ENCODE data around the gene MSI2. TPM values are rescaled to one million over a fixed set of nuclear protein-coding genes. Genes with fewer than 3 reads are reported as not detected.

The MSI2 gene
- total RNA-seq, 2 donors from 2014 or later = 88.3 to 114 TPM

DNA sequence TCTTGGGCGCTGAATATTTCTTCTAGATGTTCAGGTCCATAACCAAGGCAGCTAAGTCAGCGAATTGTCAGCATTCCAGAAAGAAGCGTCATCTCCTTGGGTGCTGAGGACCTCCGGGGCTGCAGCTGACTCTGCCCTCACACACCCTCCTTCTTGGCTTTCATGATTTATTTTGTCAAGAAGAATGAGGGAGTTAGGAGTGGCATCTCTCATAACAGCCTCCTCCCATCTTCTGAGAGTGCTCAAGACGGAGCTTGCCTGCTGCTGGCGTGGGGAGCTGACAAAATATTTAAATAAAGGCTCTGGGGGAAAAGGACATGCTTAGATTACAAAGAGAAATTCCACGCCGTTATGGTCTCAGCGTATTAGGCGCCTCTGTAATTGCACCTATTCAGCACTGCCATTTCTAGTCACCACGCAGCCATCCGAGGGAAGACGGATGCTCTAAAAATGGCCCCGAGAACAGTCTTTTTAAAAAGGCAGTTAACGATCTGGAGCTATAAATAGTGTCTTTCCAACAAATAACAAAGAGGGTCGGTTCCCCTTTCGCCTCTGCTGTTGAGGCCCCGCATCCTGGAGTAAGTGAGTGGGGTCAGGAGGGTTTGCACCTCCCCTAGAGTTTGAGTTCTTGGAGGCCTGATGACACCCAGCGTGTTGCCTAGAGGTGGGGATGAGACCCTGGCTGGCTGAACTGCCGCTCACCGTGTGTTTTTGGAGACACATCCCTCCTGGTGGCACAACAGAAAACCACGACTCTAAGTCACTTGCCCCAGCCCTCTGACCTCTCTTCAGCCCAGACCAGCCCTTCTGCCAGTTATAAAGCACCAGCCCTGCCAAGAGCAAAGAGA is 301.7 kb downstream of the MSI2 start:
- Mint-ChIP-seq H3K36me3 (ENCODE audit: low read depth) (peaks cover 12% of the 10 kb centered on the region), H3K9me3 (no peaks in the 10 kb centered on the region), H3K27me3 (ENCODE audit: insufficient read depth) (no peaks in the 10 kb centered on the region), H3K27ac (peak overlapping the region; percentile 52), H3K4me1 (peaks cover 65% of the 10 kb centered on the region), H3K4me3 (no peak overlapping the region)
- no peaks in the 10 kb centered on the region for H3K27me3 ChIP-seq (ENCODE audit: control insufficient read depth, insufficient read depth, low read length, poor library complexity, severe bottlenecking)
- DNase-seq = no peak
- H3K27ac ChIP-seq (ENCODE audit: low read depth, low read length) = peak overlapping the region; percentile 6
- H3K36me3 ChIP-seq (ENCODE audit: control insufficient read depth, insufficient read depth, low read length) = no peaks in the 10 kb centered on the region
- no peak overlapping the region for H3K9ac ChIP-seq (ENCODE audit: extremely low read depth, low read length, poor library complexity, severe bottlenecking)
- TF ChIP-seq CTCF (conservative IDR thresholded peaks at IDR 0.05) = no peak
- H3K9me3 ChIP-seq (ENCODE audit: control insufficient read depth, low read length) = no peaks in the 10 kb centered on the region
- 77 to 90% methylated on average over 13 to 22 of the region's 22 CpGs for WGBS, 2 experiments (ENCODE audit: insufficient coverage in 1 of 2, insufficient read length in 1 of 2)
- H3K4me3 ChIP-seq (ENCODE audit: low read length) = no peak overlapping the region
- peaks cover 36% of the 10 kb centered on the region for H3K4me1 ChIP-seq (ENCODE audit: control insufficient read depth, insufficient read depth, low read length)

DNA sequence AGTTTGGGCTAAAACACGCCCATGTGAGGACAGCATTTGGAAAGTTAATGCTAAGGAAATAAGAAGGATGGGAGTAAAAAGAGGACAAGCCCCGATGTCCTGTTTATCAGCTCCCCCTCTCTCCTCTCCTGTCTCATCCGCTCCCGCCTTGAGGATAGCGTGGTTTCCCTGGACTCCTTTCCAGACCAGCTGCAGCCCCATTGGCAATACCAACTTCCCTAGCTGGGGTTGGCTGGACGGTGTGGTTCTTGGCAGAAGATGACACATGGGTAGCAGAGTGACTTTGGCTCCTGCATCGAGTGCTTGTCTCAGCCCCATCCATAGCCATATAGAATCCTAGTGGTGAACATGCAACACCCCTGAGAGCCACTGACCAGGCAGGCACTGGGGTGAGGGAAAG is 302.9 kb downstream of the MSI2 start:
- H3K36me3 ChIP-seq (ENCODE audit: control insufficient read depth, insufficient read depth, low read length) = no peaks in the 10 kb centered on the region
- no peaks in the 10 kb centered on the region for H3K27me3 ChIP-seq (ENCODE audit: control insufficient read depth, insufficient read depth, low read length, poor library complexity, severe bottlenecking)
- H3K4me1 ChIP-seq (ENCODE audit: control insufficient read depth, insufficient read depth, low read length) = peaks cover 28% of the 10 kb centered on the region
- Mint-ChIP-seq H3K9me3 (no peaks in the 10 kb centered on the region), H3K27me3 (ENCODE audit: insufficient read depth) (no peaks in the 10 kb centered on the region), H3K36me3 (ENCODE audit: low read depth) (peaks cover 12% of the 10 kb centered on the region), H3K27ac (no peak overlapping the region), H3K4me1 (peaks cover 56% of the 10 kb centered on the region), H3K4me3 (no peak overlapping the region)
- H3K9me3 ChIP-seq (ENCODE audit: control insufficient read depth, low read length) = no peaks in the 10 kb centered on the region
- no peak overlapping the region for H3K27ac ChIP-seq (ENCODE audit: low read depth, low read length)
- H3K9ac ChIP-seq (ENCODE audit: extremely low read depth, low read length, poor library complexity, severe bottlenecking) = no peak overlapping the region
- WGBS, 2 experiments (ENCODE audit: insufficient coverage in 1 of 2, insufficient read length in 1 of 2) = 95% methylated on average over 7 of the region's 7 CpGs; no CpG with 5 or more reads in 1 of the 2 experiments
- TF ChIP-seq CTCF (conservative IDR thresholded peaks at IDR 0.05) = no peak
- no peak overlapping the region for H3K4me3 ChIP-seq (ENCODE audit: low read length)
- no peak for DNase-seq

GRCh38 chr17:57559634-57560318 is 303.5 kb downstream of the MSI2 start:
- no peak for TF ChIP-seq CTCF (conservative IDR thresholded peaks at IDR 0.05)
- no peak overlapping the region for H3K9ac ChIP-seq (ENCODE audit: extremely low read depth, low read length, poor library complexity, severe bottlenecking)
- Mint-ChIP-seq H3K36me3 (ENCODE audit: low read depth) (peaks cover 12% of the 10 kb centered on the region), H3K4me3 (no peak overlapping the region), H3K27me3 (ENCODE audit: insufficient read depth) (no peaks in the 10 kb centered on the region), H3K27ac (no peak overlapping the region), H3K9me3 (no peaks in the 10 kb centered on the region), H3K4me1 (peaks cover 50% of the 10 kb centered on the region)
- H3K27me3 ChIP-seq (ENCODE audit: control insufficient read depth, insufficient read depth, low read length, poor library complexity, severe bottlenecking) = no peaks in the 10 kb centered on the region
- H3K9me3 ChIP-seq (ENCODE audit: control insufficient read depth, low read length) = no peaks in the 10 kb centered on the region
- peaks cover 25% of the 10 kb centered on the region for H3K4me1 ChIP-seq (ENCODE audit: control insufficient read depth, insufficient read depth, low read length)
- WGBS, 2 experiments (ENCODE audit: insufficient coverage in 1 of 2, insufficient read length in 1 of 2) = 88 to 95% methylated on average over 8 to 14 of the region's 14 CpGs
- H3K4me3 ChIP-seq (ENCODE audit: low read length) = no peak overlapping the region
- H3K36me3 ChIP-seq (ENCODE audit: control insufficient read depth, insufficient read depth, low read length) = no peaks in the 10 kb centered on the region
- H3K27ac ChIP-seq (ENCODE audit: low read depth, low read length) = no peak overlapping the region
- DNase-seq = no peak

Data from endodermal cell (in vitro differentiated cells).